Superior temporal gyrus (tissue), 1 donor: ENCODE measurements around the gene PCCA.

Source experiments
- DNase-seq: peaks from one replicate; pipeline ENCODE4 v3.0.0-alpha.2; 2016; ENCODE audit errors: extremely low spot score

Gene PCCA

DNA sequence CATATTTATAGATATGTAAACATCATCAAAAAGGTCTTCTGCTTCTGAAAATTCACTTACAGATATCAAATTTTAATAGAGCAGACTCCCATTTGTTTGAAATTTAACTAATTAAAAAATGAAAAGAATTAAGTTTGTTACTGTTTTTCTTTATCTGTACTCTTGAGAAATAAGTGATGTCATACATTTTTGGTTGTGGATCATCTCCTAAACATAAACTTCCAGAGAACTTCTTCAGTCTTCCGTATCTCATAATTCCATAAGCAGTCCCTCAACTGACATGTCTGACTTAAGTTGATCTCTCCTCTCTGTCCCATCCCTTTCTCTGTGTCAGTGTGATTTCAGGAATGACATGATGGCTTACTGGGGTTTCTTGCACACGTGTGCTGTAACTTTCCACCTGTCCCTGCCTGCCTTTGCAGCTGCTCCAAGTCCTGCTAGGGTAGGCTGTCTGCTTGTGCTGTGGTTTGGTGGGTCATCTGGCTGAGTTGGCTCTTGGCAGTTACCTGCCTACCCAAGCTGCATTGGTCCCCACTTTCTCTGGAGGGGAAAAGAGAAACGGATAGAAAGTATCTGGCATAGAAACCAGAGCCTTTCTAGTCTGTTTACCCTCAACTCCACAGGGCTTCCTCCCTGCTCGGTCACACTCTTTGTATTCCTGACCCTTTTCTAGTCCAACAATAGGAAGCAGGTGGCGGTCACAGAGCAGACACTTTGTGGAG, 372.6 kb downstream of the PCCA start:
- no peak for DNase-seq

GRCh38 chr13:100464006-100464405, 375.1 kb downstream of the PCCA start:
- DNase-seq = no peak

GRCh38 chr13:100465558-100465957, 376.7 kb downstream of the PCCA start:
- no peak for DNase-seq

DNA sequence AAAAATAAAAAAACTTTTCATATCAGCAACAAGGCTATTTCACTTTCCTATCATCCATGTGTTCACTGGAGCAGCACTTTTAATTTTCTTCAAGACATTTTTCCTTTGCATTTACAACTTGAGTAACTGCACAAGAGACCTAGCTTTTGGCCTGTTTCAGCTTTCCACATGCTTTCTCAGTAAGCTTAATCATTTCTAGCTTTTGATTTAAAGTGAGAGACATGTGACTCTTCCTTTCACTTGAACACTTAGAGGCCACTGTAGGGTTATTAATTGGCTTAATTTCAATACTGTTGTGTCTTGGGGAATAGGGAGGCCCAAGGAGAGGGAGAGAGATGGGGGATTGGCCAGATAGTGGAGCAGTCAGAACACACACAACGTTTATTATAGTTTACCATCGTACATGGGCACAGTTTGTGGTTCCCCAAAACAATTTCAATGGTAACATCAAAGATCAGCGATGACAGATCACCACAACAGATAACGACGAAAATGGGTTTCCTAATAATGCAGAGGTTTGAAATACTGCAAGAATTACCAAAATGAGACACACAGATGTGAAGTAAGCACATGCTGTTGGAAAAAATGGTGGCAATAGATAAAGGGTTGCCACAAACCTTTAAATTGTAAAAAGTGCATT, 382.1 kb downstream of the PCCA start:
- DNase-seq = no peak

DNA sequence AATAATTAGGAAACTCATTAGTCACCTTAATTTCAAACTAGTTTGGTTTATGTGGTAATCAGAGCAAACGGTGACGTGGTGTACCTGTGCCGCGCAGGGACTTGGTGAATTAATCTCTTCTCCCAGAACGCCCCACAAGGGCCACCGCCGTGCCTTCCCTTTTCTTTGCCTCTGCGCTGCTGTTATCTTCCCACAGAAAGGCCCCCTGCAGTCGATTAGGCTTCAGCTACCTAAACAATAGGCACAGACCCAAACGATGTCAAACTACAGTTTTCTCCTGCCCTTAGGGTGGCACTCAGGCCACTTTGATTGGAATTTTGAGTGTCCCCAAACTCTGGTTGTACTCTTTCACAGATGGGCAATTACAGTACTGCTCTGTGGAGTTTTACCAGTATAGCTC, 384.2 kb downstream of the PCCA start:
- no peak for DNase-seq

DNA sequence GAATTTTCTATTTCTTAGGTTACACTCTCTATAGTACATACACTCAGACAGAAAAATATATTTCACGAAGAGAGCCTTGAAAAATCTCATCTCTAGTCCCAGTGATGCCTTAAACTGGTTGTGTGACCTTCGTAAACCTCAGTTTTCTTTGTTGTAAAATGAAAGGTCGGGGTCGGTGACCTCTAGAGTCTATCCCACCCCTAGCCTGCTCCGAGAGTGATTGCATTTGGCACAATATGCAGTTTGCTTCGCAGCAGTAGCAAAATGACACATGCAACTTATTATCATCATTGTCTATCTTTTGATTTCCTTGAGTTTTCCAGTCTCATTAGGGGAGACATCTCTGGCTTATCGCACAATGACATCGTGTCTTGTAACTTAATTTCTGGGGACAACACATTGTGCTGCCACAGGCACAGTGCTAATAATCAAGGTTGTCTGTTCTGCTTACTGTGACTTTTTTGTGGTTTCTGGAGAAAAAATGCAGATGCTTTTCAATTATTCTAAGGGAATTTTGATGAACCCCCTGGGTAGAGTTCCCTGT, 384.7 kb downstream of the PCCA start:
- no peak for DNase-seq

- DNase-seq = no peak
Observed at GRCh38 chr13:100476963-100477362, 388.1 kb downstream of the PCCA start.

DNA sequence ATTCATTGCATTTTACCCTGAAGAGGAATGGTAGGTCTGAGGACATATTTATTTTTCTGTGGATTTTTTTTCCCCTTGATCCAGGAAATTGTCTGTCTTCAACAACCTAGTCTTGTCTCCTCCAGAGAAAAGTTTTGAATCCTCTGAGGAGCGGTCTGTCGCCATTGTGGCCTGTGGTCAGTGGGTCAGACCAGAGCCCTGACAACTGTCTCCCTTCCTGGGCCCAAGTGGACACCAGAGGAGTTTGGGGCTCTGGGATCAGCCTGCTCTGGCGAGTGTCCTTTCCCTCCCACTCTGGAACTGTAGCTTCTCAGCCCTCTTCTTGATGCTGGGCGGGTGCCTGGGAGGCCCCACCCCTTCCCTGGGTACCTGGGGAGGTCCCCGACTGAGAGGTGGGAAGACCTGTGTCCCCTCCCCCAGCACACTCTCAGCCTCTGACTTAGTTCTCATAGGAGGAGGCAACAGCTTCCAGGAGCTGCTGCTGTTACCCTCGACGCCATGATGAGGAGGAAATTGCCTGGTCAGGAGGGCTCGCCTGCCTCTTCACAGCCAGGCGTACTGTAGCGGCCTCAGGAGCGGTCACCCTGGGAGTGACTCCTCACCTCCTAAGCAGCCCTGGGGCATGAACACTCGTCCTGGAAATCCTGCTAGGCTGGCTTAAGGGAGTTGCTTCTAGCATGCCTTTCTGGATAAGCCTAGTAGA, 389.4 kb downstream of the PCCA start:
- no peak for DNase-seq

GRCh38 chr13:100480676-100481075, 391.8 kb downstream of the PCCA start:
- DNase-seq = no peak

DNA sequence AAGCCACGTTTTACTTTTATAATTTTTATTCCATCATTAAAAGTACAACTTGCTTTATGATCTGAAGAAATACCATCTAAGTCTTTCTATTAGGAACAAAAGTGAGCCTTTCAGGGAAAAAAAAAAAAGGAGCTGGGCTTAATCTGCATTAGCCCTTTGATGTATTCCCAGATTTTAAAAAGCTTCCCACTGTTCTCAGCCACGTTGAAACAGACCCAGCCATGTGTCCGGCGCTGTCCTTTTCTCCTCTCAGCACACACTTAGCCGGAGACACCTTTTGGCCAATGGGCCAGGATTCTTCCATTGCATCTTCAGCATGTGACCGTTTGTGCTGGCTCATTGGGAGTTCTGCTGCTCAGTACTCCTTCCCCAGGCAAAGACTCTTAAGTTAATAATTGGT, 394.2 kb downstream of the PCCA start:
- no peak for DNase-seq

- DNase-seq = no peak
Observed at GRCh38 chr13:100483841-100484381, 395.0 kb downstream of the PCCA start.

DNA sequence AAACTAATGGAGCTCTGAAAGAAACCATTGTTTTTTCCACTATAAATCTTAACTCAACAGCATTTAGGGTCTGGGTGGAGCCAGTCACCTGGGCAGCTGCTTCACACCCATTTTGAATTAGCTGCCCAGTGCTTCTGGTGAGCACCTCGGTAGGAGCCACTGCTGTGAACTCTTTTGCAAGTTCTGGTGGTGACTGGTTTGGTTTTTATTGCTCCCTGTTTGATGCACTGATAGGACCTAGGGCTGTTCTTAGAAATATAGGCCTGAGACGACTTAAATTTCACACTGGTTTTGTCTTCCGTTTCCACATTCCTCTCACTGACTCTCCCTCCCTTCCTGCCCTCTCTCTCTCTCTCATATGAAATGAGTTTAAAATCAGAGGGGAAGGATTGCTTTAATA, 395.8 kb downstream of the PCCA start:
- no peak for DNase-seq

DNA sequence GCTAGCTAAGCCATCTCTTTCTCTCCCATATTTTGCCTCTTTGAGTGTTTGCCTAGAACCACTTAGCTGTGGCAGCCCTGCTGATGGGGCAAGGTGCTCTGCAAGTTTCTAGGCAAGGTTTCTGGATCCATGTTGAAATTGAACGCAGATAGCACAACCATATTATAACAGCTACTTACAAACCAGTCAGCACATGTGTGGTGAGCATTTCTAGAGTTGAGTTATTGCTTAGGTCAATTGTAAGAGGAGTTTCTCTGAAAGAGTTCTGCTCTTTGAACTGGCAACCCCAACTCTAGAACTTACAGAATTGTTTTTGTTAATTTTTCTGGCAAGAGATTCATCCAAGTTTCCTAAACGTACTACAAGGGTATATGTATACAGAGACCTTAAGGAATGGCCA, 396.4 kb downstream of the PCCA start:
- no peak for DNase-seq

DNA sequence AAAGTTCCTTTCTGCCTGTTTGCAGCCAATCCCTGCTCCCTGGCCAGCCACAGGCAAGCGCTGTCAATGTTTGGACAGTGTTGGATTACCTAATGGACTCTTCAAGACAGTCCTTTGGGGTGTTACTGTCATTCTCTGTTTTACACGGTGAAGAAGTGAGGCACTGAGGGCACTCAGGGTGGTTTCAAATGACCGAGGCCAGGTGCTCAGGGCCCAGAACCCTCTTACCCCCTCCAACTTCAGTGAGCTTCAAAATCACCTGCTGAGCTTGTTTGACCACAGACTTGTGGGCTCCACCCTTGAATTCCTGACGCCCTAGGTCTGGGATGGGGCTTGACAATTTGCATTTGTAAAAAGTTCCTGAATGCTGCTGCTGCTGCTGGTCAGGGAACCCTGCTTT, 401.8 kb downstream of the PCCA start:
- DNase-seq = no peak

- DNase-seq = no peak
Observed at GRCh38 chr13:100491164-100491842, 402.4 kb downstream of the PCCA start.

- DNase-seq = no peak
Observed at GRCh38 chr13:100493418-100493817, 404.5 kb downstream of the PCCA start.

DNA sequence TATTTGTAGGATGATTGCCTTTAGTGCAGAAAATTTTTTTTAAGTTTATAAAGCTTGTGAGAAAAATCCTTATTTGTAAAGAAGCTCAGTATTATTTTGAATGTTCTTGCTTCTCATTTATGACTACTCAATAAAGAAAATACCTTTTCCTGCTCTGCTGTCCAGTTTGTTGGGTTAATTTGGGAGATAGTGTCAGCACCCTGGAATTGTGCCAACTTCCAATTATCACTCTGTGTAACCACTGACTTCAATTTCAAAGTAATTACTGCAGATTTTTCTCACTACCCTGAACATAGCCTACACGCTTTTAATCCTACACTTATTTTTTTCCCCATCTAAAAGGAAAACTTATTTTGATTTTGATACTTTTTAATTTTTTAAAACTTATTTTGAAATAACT, 406.6 kb downstream of the PCCA start:
- DNase-seq = no peak

DNA sequence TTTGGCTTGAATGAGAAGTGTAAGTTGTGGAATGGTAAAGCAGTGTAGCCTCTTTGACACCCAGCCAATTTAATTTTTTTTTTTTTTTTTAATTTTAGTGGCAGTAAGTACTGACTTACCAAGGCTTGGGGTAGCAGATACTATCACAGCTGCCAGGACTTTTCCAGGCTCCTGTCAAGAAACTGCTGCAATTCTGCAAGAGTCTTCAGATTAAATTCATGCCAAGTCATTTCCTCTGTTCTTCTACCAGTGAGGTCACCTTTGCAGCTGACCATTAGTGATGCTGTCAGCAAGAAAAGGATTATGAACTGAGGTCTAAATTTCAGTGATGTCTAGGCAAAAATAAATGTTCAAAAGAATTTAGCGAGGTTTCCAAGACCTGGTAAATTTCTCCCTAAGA, 408.5 kb downstream of the PCCA start:
- no peak for DNase-seq

DNA sequence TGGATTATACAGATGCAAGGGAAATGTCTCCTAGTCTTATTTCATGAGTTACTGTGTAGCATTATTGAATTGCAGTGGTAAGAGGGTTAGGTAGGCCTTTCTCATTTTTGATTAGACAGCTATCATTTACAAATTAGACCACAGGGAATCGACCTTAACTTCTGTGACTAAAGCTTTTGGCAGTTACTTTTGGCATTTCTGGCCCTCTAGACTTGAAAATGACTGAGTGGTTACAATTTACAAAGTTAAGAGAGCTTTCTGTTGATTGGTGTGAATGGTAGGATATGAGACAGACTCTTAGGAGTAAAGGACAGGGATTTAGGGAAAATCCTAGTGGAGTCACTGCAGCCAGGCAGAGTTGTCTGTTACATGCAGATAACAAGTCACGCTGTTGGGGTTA, 413.6 kb downstream of the PCCA start:
- no peak for DNase-seq

GRCh38 chr13:100503622-100504021, 414.7 kb downstream of the PCCA start:
- DNase-seq = no peak

DNA sequence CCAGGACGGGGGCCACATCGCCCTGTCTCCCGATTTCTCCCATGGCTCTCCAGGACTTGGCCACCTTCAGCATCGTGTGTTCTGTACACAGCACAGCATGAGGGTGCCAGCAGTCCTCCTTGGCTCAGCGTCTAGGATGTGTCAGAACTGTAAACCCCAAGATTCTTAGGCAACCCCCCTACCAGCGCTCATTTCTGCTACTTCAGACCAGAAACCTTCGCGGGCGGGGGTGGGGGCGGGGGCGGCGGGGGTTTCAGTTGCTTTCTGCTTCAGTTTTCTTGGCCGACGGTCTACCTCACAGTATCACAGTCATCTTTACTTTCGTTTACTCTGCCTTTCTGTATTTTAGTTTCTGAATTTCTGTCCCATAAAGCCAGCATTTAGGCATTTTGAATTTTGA, 417.3 kb downstream of the PCCA start:
- DNase-seq = no peak
